ENCODE measurements around the gene CXCL13.

DNA sequence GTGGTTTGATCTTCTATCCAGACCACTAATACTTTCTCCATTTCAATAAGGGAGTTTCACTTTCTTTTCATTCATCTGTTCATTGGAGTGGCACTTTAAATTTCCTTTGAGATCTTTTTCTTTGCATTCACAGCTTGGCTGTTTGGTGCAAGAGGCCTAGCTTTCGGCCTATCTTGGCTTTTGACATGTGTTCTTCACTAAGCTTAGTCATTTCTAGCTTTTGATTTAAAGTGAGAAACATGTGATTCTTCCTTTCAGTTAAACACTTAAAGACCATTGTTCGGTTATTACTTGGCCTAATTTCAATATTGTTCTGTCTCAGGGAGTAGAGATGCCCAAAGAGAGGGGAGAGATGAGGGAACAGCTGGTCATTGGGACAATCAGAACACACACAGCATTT lies 24.3 kb downstream of the CXCL13 start:
- TF ChIP-seq, protein P1, sequence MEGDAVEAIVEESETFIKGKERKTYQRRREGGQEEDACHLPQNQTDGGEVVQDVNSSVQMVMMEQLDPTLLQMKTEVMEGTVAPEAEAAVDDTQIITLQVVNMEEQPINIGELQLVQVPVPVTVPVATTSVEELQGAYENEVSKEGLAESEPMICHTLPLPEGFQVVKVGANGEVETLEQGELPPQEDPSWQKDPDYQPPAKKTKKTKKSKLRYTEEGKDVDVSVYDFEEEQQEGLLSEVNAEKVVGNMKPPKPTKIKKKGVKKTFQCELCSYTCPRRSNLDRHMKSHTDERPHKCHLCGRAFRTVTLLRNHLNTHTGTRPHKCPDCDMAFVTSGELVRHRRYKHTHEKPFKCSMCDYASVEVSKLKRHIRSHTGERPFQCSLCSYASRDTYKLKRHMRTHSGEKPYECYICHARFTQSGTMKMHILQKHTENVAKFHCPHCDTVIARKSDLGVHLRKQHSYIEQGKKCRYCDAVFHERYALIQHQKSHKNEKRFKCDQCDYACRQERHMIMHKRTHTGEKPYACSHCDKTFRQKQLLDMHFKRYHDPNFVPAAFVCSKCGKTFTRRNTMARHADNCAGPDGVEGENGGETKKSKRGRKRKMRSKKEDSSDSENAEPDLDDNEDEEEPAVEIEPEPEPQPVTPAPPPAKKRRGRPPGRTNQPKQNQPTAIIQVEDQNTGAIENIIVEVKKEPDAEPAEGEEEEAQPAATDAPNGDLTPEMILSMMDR (IDR thresholded peaks at IDR 0.05) = no peak
- no peak for TF ChIP-seq POLR2A (IDR thresholded peaks at IDR 0.05)
- no peak for TF ChIP-seq POLR2AphosphoS5 (IDR thresholded peaks at IDR 0.05)
- TF ChIP-seq EP300 (IDR thresholded peaks at IDR 0.05) = no peak
